Body of pancreas (tissue), 4 donors: Measurements from ENCODE around the gene SEMA4C.

Experiments used
- POLR2A ChIP-seq, 3 donors: fragments of 450-650 bp; IDR thresholded peaks; one replicate each; pipeline ENCODE4 v1.6.1; 2016; ENCODE audit warnings: antibody characterized with exemption in 3 of 3, mild to moderate bottlenecking in 2 of 3
- TF ChIP-seq, protein P1 (sequence below), 7 experiments: fragments of 450-650 bp in 4 of 7; fragments of 200-600 bp in 3 of 7; sonication (generic) in 3 of 7; IDR thresholded peaks; one replicate each; pipeline ENCODE4 v1.5.1; 2016 to 2019; ENCODE audit warnings: antibody characterized with exemption in 7 of 7

DNA sequence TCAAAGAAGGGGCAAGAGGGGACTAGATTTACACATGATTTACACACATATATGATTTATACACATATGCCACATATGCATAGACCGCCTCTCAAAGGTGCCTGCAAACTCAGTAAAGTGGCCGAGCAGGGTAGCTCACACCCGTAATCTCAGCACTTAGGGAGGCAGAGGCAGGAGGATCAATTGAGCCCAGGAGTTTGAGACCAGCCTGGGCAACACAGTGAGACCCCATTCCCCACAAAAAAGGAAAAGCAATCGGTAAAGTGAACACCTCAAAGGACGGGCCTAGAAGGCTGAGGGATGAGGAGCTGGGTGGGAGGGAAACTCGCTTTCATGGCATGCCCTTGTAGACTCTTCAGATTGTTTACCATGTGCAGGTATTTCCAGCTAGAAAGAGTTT, 17.2 kb downstream of the SEMA4C start:
- no peak for TF ChIP-seq POLR2A (IDR thresholded peaks at IDR 0.05)
- TF ChIP-seq, protein P1, sequence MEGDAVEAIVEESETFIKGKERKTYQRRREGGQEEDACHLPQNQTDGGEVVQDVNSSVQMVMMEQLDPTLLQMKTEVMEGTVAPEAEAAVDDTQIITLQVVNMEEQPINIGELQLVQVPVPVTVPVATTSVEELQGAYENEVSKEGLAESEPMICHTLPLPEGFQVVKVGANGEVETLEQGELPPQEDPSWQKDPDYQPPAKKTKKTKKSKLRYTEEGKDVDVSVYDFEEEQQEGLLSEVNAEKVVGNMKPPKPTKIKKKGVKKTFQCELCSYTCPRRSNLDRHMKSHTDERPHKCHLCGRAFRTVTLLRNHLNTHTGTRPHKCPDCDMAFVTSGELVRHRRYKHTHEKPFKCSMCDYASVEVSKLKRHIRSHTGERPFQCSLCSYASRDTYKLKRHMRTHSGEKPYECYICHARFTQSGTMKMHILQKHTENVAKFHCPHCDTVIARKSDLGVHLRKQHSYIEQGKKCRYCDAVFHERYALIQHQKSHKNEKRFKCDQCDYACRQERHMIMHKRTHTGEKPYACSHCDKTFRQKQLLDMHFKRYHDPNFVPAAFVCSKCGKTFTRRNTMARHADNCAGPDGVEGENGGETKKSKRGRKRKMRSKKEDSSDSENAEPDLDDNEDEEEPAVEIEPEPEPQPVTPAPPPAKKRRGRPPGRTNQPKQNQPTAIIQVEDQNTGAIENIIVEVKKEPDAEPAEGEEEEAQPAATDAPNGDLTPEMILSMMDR (IDR thresholded peaks at IDR 0.05), result no peak
